Measurements from ENCODE around the gene PLCL1. TPM values are rescaled to one million over a fixed set of nuclear protein-coding genes. Genes with fewer than 3 reads are reported as not detected.

The PLCL1 gene
- total RNA-seq, 1 experiment from 2014 or later: 0.07 TPM

DNA sequence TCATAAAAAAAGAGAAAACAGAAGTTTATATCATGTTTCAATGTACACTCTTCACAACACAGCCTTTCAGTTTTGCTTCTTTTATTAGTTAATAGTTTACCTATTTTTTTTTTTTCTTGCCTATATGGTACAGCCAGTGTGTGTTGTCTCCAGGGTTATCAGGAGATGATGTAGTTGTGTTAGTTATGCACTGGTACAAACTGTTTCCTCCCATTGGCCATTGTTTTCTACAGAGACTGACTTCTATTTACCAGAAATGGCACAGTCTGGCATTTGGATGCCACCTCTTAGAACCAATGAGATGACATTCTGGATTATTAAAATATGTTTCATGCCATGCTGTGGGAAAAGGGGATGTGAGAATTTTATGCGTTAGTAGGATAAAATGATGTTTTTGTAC, 339.4 kb downstream of the PLCL1 start:
- H3K4me3 Mint-ChIP-seq: no peak overlapping the region
- ChIA-PET POLR2A (no interaction called here), CTCF (no interaction called here)
- no peaks in the 10 kb centered on the region for H3K36me3 Mint-ChIP-seq
- no peaks in the 10 kb centered on the region for H3K9me3 Mint-ChIP-seq
- no peak for DNase-seq (ENCODE audit: low spot score)
- no peak for ATAC-seq
- no peak for TF ChIP-seq ATF3 (CRISPR knock-in tag; conservative IDR thresholded peaks at IDR 0.05)
- H3K4me1 Mint-ChIP-seq: no peaks in the 10 kb centered on the region
- no peak overlapping the region for H3K27ac Mint-ChIP-seq
- no peaks in the 10 kb centered on the region; the same call in 1 of the 2 replicates for H3K27me3 Mint-ChIP-seq (ENCODE audit: low read depth)

DNA sequence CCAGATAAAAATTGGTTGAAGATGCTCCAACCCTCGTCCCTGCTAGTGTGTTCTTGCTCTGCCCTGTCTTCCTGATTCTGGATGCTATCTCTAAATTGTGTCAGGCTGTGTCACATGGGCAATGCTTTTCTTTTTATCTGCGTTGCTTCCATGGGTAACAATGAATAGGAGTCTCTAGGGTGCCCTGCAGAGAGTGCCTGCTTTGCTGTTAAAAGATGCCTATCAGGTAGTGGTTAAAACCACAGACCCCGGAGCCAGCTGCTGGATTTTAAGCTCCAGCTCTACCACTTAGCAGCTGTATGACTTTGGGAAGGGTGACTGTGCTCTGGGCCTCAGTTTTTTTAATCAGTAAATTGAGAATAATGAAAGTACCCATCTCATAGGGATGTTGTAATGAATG, 340.3 kb downstream of the PLCL1 start:
- no peak for TF ChIP-seq MXD4 (CRISPR knock-in tag; IDR thresholded peaks at IDR 0.05; ENCODE audit: borderline replicate concordance)
- TF ChIP-seq, protein P1, sequence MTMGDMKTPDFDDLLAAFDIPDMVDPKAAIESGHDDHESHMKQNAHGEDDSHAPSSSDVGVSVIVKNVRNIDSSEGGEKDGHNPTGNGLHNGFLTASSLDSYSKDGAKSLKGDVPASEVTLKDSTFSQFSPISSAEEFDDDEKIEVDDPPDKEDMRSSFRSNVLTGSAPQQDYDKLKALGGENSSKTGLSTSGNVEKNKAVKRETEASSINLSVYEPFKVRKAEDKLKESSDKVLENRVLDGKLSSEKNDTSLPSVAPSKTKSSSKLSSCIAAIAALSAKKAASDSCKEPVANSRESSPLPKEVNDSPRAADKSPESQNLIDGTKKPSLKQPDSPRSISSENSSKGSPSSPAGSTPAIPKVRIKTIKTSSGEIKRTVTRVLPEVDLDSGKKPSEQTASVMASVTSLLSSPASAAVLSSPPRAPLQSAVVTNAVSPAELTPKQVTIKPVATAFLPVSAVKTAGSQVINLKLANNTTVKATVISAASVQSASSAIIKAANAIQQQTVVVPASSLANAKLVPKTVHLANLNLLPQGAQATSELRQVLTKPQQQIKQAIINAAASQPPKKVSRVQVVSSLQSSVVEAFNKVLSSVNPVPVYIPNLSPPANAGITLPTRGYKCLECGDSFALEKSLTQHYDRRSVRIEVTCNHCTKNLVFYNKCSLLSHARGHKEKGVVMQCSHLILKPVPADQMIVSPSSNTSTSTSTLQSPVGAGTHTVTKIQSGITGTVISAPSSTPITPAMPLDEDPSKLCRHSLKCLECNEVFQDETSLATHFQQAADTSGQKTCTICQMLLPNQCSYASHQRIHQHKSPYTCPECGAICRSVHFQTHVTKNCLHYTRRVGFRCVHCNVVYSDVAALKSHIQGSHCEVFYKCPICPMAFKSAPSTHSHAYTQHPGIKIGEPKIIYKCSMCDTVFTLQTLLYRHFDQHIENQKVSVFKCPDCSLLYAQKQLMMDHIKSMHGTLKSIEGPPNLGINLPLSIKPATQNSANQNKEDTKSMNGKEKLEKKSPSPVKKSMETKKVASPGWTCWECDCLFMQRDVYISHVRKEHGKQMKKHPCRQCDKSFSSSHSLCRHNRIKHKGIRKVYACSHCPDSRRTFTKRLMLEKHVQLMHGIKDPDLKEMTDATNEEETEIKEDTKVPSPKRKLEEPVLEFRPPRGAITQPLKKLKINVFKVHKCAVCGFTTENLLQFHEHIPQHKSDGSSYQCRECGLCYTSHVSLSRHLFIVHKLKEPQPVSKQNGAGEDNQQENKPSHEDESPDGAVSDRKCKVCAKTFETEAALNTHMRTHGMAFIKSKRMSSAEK (CRISPR knock-in tag; IDR thresholded peaks at IDR 0.05; ENCODE audit: borderline replicate concordance): no peak
- TF ChIP-seq, protein P2, sequence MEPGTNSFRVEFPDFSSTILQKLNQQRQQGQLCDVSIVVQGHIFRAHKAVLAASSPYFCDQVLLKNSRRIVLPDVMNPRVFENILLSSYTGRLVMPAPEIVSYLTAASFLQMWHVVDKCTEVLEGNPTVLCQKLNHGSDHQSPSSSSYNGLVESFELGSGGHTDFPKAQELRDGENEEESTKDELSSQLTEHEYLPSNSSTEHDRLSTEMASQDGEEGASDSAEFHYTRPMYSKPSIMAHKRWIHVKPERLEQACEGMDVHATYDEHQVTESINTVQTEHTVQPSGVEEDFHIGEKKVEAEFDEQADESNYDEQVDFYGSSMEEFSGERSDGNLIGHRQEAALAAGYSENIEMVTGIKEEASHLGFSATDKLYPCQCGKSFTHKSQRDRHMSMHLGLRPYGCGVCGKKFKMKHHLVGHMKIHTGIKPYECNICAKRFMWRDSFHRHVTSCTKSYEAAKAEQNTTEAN (CRISPR knock-in tag; IDR thresholded peaks at IDR 0.05): no peak
- TF ChIP-seq JUN (CRISPR knock-in tag; IDR thresholded peaks at IDR 0.05): no peak
- TF ChIP-seq, protein P3, sequence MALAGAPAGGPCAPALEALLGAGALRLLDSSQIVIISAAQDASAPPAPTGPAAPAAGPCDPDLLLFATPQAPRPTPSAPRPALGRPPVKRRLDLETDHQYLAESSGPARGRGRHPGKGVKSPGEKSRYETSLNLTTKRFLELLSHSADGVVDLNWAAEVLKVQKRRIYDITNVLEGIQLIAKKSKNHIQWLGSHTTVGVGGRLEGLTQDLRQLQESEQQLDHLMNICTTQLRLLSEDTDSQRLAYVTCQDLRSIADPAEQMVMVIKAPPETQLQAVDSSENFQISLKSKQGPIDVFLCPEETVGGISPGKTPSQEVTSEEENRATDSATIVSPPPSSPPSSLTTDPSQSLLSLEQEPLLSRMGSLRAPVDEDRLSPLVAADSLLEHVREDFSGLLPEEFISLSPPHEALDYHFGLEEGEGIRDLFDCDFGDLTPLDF (CRISPR knock-in tag; IDR thresholded peaks at IDR 0.05): no peak
- TF ChIP-seq, protein P4, sequence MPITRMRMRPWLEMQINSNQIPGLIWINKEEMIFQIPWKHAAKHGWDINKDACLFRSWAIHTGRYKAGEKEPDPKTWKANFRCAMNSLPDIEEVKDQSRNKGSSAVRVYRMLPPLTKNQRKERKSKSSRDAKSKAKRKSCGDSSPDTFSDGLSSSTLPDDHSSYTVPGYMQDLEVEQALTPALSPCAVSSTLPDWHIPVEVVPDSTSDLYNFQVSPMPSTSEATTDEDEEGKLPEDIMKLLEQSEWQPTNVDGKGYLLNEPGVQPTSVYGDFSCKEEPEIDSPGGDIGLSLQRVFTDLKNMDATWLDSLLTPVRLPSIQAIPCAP (CRISPR knock-in tag; IDR thresholded peaks at IDR 0.05): no peak
- no peak for TF ChIP-seq CTCF (IDR thresholded peaks at IDR 0.05)
- no peak overlapping the region for H3K27ac Mint-ChIP-seq
- no peaks in the 10 kb centered on the region for H3K36me3 Mint-ChIP-seq
- ChIA-PET POLR2A (no interaction called here), CTCF (interaction anchor here (1.4 kb wide), 1 partner anchor 26 kb away, joined by 3 read pairs; no protein-coding TSS in a partner anchor)
- H3K27me3 Mint-ChIP-seq (ENCODE audit: low read depth): no peaks in the 10 kb centered on the region; the same call in 1 of the 2 replicates
- no peak overlapping the region for H3K4me3 Mint-ChIP-seq
- H3K9me3 Mint-ChIP-seq: no peaks in the 10 kb centered on the region
- H3K4me1 Mint-ChIP-seq: no peaks in the 10 kb centered on the region
- ATAC-seq: no peak
- DNase-seq (ENCODE audit: low spot score): no peak

DNA sequence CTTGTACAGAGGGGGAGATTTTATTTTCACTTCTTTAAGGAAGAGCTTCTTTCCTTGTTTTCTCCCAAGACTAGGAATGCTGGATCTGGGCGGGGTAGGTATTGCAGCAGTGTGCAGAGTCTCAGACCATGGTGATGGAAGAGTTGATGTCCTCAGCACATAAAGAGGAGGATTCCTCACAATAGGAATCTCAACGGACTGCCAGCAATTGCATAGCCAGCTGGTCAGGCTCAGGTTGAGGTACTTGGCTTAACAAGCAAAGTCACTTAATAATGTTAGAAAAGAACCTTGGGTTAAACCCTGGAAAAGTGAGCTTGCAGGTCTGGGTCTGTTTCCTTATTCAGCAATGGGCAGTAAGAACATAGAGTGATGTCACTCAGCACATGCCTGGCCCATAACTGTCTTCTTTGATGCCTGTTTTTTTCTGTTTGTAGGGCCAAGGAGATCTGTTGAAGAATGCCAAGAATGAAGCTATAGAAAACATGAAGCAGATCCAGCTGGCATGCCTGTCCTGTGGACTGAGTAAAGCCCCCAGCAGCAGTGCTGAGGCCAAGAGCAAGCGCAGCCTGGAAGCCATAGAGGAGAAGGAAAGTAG, 342.1 kb downstream of the PLCL1 start:
- no peak overlapping the region for H3K4me3 Mint-ChIP-seq
- ATAC-seq: peak; percentile 22; the same call in 1 of the 2 replicates
- TF ChIP-seq MXD4 (CRISPR knock-in tag; IDR thresholded peaks at IDR 0.05; ENCODE audit: borderline replicate concordance): no peak
- TF ChIP-seq TEAD4 (CRISPR knock-in tag; IDR thresholded peaks at IDR 0.05): no peak
- TF ChIP-seq, protein P5, sequence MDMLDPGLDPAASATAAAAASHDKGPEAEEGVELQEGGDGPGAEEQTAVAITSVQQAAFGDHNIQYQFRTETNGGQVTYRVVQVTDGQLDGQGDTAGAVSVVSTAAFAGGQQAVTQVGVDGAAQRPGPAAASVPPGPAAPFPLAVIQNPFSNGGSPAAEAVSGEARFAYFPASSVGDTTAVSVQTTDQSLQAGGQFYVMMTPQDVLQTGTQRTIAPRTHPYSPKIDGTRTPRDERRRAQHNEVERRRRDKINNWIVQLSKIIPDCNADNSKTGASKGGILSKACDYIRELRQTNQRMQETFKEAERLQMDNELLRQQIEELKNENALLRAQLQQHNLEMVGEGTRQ (CRISPR knock-in tag; IDR thresholded peaks at IDR 0.05): no peak
- no peak for TF ChIP-seq AFF4 (CRISPR knock-in tag; IDR thresholded peaks at IDR 0.05; ENCODE audit: borderline replicate concordance)
- TF ChIP-seq CBFB (CRISPR knock-in tag; IDR thresholded peaks at IDR 0.05; ENCODE audit: low read depth): no peak
- no peak for TF ChIP-seq ZNF219 (CRISPR knock-in tag; IDR thresholded peaks at IDR 0.05; ENCODE audit: borderline replicate concordance)
- TF ChIP-seq EMX1 (CRISPR knock-in tag; IDR thresholded peaks at IDR 0.05): no peak
- TF ChIP-seq JUN (CRISPR knock-in tag; IDR thresholded peaks at IDR 0.05): no peak
- no peak for TF ChIP-seq ETV6 (CRISPR knock-in tag; IDR thresholded peaks at IDR 0.05)
- no peak for TF ChIP-seq ATF1 (CRISPR knock-in tag; IDR thresholded peaks at IDR 0.05)

More for the DNA sequence above, 342.1 kb downstream of the PLCL1 start:
- no peak overlapping the region for H3K27ac Mint-ChIP-seq
- ChIA-PET CTCF (no interaction called here), POLR2A (no interaction called here)
- H3K4me1 Mint-ChIP-seq: no peaks in the 10 kb centered on the region
- no peaks in the 10 kb centered on the region; the same call in 1 of the 2 replicates for H3K27me3 Mint-ChIP-seq (ENCODE audit: low read depth)
- no peak for DNase-seq (ENCODE audit: low spot score)
- peaks cover 3% of the 10 kb centered on the region; the same call in 1 of the 2 replicates for H3K9me3 Mint-ChIP-seq
- no peaks in the 10 kb centered on the region for H3K36me3 Mint-ChIP-seq

All from WTC11 (cell line).